A549 (cell line): Measurements from ENCODE around the gene HAS3.

Source experiments
- CTCF ChIP-seq: fragments of >200 bp; sonication (Bioruptor Twin); formaldehyde crosslinking; IDR thresholded peaks from 3 replicates; pipeline ENCODE4 v1.5.1; 2016
- EP300 ChIP-seq, 2 experiments: fragments of >200 bp; sonication (Bioruptor Twin); formaldehyde crosslinking; IDR thresholded peaks; 2 replicates in 1 of 2; 3 replicates in 1 of 2; pipeline ENCODE4 v1.6.1; 2016 to 2017
- ESRRA ChIP-seq: fragments of 150-350 bp; IDR thresholded peaks from 2 replicates; pipeline ENCODE4 v1.6.1; 2014; ENCODE audit warnings: mild to moderate bottlenecking, low read length, borderline replicate concordance
- HOXB5 ChIP-seq: fragments of 250-450 bp; sonication (Bioruptor Pico); IDR thresholded peaks from 2 replicates; pipeline ENCODE4 v1.5.0; 2020; ENCODE audit warnings: mild to moderate bottlenecking, moderate library complexity
- KDM1A ChIP-seq: fragments of 200-600 bp; sonication (generic); IDR thresholded peaks from 2 replicates; pipeline ENCODE4 v1.6.1; 2016; ENCODE audit warnings: low read depth, mild to moderate bottlenecking
- POLR2A ChIP-seq: IDR thresholded peaks from 2 replicates; pipeline ENCODE4 v1.6.1; 2012; ENCODE audit warnings: mild to moderate bottlenecking, low read length
- RAD21 ChIP-seq, 2 experiments: fragments of >200 bp in 1 of 2; sonication (Bioruptor Twin) in 1 of 2; formaldehyde crosslinking in 1 of 2; IDR thresholded peaks in 1 of 2; conservative IDR thresholded peaks in 1 of 2; 2 replicates in 1 of 2; 3 replicates in 1 of 2; pipeline ENCODE4 v1.6.1; 2012 to 2018; ENCODE audit warnings: inconsistent platforms in 1 of 2
- REST ChIP-seq: fragments of 200-600 bp; sonication (generic); IDR thresholded peaks from 2 replicates; pipeline ENCODE4 v1.6.1; 2016; ENCODE audit warnings: antibody characterized with exemption, mild to moderate bottlenecking, moderate library complexity

- no peak for TF ChIP-seq POLR2A
- no peak for TF ChIP-seq EP300 (IDR thresholded peaks at IDR 0.05)
- no peak for TF ChIP-seq CTCF
- no peak for TF ChIP-seq RAD21 (conservative IDR thresholded peaks at IDR 0.05 in 1 of 2, IDR thresholded peaks at IDR 0.05 in 1 of 2)
- TF ChIP-seq KDM1A = no peak
- TF ChIP-seq HOXB5 = no peak
- TF ChIP-seq REST = no peak
- no peak for TF ChIP-seq ESRRA
These were observed 18.3 kb upstream of the HAS3 start for GRCh38 chr16:69087161-69087581.
